Activated CD8-positive, alpha-beta T cell treated with anti-CD3 and anti-CD28 coated beads for 36 hours (primary cell): Measurements from ENCODE around the gene MAST4. TPM values are rescaled to one million over a fixed set of nuclear protein-coding genes. Genes with fewer than 3 reads are reported as not detected.
A peak's percentile ranks its signal among the peaks of the same experiment; 100 is the strongest.
"Not testable (repeated sequence)": the region's sequence is repeated elsewhere in the genome, so short reads cannot be mapped to it uniquely, and the experiment has no call there.

Experiments used
- ATAC-seq: fragments of 200-7000 bp; cut with Tn5 transposase; one replicate; pipeline ENCODE4 v1.10.0; 2021; ENCODE audit warnings: mild to moderate bottlenecking, moderate library complexity
- CTCF ChIA-PET: fragments of 350-600 bp; sonication (Branson Sonifier 250); formaldehyde crosslinking; loops from one replicate; lab custom pipeline; 2021; ENCODE audit warnings: antibody characterized with exemption; lab: Charles Lee
- POLR2A ChIA-PET: fragments of 350-600 bp; sonication (Branson Sonifier 250); formaldehyde crosslinking; loops from one replicate; lab custom pipeline; 2021; ENCODE audit warnings: antibody characterized with exemption; lab: Charles Lee
- DNase-seq: peaks from one replicate; pipeline ENCODE4 v3.0.0-alpha.2; 2020
- H3K27ac Mint-ChIP-seq: one replicate; pipeline ENCODE4 v1.8.0; 2021; ENCODE audit warnings: mild to moderate bottlenecking, mixed read lengths
- H3K27me3 Mint-ChIP-seq: one replicate; pipeline ENCODE4 v1.8.0; 2021; ENCODE audit warnings: mixed read lengths
- H3K36me3 Mint-ChIP-seq: one replicate; pipeline ENCODE4 v1.8.0; 2021; ENCODE audit warnings: low read depth, mixed read lengths
- H3K4me1 Mint-ChIP-seq: one replicate; pipeline ENCODE4 v1.8.0; 2021; ENCODE audit warnings: low read depth, mixed read lengths
- H3K4me3 Mint-ChIP-seq: one replicate; pipeline ENCODE4 v1.8.0; 2021; ENCODE audit warnings: mild to moderate bottlenecking, moderate library complexity, mixed read lengths
- H3K9me3 Mint-ChIP-seq: one replicate; pipeline ENCODE4 v1.8.0; 2021; ENCODE audit warnings: mixed read lengths
- intact Hi-C: fragments of 100-400 bp; cut with micrococcal nuclease; formaldehyde crosslinking; loops from one replicate; pipeline ENCODE4 v1.10.0; 2022
- total RNA-seq, 2 experiments: library from RNA; stranded (reverse); gene quantifications; one replicate each; pipeline ENCODE4 v1.2.3, GENCODE V29; 2021
- TF ChIP-seq, protein P1 (sequence below): fragments of 200-600 bp; IDR thresholded peaks from one replicate; pipeline ENCODE4 v1.8.0; 2022; ENCODE audit warnings: antibody characterized with exemption, mild to moderate bottlenecking

MAST4 gene
- total RNA-seq, 2 experiments from 2014 or later, result 7.6 to 10.0 TPM

DNA sequence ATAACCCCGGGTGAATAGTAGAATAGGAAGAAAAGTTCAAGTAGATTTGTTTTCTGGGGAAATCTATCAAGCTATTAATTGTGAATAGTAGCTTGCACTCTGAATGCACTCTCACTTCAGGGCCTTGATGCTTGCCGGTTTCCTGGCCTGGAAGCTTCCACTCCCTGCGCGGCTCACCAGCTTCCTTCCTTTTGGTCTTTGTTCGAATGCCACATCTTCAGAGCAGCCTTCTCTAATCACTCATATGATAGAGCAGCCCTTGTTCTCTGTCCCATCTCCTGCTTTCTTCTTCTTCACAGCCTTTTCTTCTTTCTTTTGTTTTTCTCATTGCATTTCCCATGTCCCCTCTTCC, 146.7 kb downstream of the MAST4 start:
- no peak overlapping the region for H3K4me3 Mint-ChIP-seq

GRCh38 chr5:66743344-66743743, 147.2 kb downstream of the MAST4 start:
- TF ChIP-seq, protein P1, sequence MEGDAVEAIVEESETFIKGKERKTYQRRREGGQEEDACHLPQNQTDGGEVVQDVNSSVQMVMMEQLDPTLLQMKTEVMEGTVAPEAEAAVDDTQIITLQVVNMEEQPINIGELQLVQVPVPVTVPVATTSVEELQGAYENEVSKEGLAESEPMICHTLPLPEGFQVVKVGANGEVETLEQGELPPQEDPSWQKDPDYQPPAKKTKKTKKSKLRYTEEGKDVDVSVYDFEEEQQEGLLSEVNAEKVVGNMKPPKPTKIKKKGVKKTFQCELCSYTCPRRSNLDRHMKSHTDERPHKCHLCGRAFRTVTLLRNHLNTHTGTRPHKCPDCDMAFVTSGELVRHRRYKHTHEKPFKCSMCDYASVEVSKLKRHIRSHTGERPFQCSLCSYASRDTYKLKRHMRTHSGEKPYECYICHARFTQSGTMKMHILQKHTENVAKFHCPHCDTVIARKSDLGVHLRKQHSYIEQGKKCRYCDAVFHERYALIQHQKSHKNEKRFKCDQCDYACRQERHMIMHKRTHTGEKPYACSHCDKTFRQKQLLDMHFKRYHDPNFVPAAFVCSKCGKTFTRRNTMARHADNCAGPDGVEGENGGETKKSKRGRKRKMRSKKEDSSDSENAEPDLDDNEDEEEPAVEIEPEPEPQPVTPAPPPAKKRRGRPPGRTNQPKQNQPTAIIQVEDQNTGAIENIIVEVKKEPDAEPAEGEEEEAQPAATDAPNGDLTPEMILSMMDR, result no peak
- Mint-ChIP-seq H3K9me3 (no peaks in the 10 kb centered on the region), H3K27ac (no peak overlapping the region), H3K27me3 (peaks cover 11% of the 10 kb centered on the region), H3K4me3 (no peak overlapping the region), H3K36me3 (no peaks in the 10 kb centered on the region), H3K4me1 (no peaks in the 10 kb centered on the region)
- DNase-seq (no peak), ATAC-seq (no peak)
- ChIA-PET CTCF (interaction anchor here (1.7 to 1.9 kb wide), 2 partner anchors 13 to 14 kb away, joined by 4 to 6 read pairs; no protein-coding TSS in a partner anchor), POLR2A (no interaction called here)
- intact Hi-C loops, result no loop called here

More for the DNA sequence above, 146.7 kb downstream of the MAST4 start:
- intact Hi-C loops, result no loop called here
- ChIA-PET POLR2A (no interaction called here), CTCF (interaction anchor here (1.4 to 1.9 kb wide), 4 partner anchors 11 to 436 kb away, joined by 4 to 6 read pairs (median 5); no protein-coding TSS in a partner anchor)
- ATAC-seq, result no peak
- Mint-ChIP-seq H3K9me3 (no peaks in the 10 kb centered on the region), H3K27me3 (peaks cover 11% of the 10 kb centered on the region), H3K27ac (no peak overlapping the region), H3K4me1 (no peaks in the 10 kb centered on the region), H3K36me3 (no peaks in the 10 kb centered on the region)
- TF ChIP-seq, protein P1, result no peak
- no peak for DNase-seq

DNA sequence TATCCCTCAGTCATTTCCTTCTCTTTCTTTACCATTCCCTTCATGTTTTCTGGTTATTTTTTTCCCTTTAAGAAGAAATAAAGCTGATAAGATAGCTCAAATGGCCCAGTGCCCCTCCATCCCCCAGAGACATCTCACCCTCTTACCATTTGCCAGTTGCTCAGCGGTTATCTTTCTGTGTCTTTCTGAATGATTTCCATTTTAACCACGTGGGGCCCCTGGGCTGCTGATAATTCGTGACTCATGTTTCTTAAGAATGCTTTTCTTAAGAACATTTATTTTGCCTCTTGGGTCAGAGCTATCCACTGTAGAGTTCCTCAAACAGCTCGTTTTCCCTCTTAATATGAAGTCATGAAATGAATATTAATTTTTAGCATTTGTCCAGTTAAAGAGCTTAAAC, 147.8 kb downstream of the MAST4 start:
- DNase-seq (peak; percentile 8), ATAC-seq (no peak)
- Mint-ChIP-seq H3K4me3 (no peak overlapping the region), H3K27me3 (peaks cover 12% of the 10 kb centered on the region), H3K4me1 (no peaks in the 10 kb centered on the region), H3K36me3 (no peaks in the 10 kb centered on the region), H3K9me3 (no peaks in the 10 kb centered on the region), H3K27ac (no peak overlapping the region)
- intact Hi-C loops, result no loop called here
- ChIA-PET POLR2A (no interaction called here), CTCF (interaction anchor here (1.1 to 1.7 kb wide), 4 partner anchors 13 to 437 kb away, joined by 3 to 6 read pairs (median 4); no protein-coding TSS in a partner anchor)
- TF ChIP-seq, protein P1, result no peak

DNA sequence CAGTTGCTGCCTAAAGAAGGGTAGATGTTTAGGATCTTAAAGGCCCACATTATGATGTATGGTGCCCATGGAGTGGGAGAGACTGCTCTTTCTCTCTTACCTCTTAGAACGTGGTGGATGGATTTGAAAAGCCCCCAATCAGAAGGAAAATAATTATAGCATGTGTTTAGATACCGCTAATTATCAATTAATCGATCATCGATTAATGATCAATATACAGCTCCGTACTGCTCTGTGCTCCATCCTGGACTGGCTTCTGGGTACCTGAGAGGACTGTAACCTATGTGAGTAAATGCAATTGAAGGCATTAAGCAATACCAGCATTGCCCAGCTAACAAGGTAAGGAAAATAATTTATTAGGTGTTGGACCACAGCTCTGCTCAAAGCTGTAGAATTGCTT, 149.1 kb downstream of the MAST4 start:
- no peaks in the 10 kb centered on the region for H3K36me3 Mint-ChIP-seq
- H3K4me1 Mint-ChIP-seq, result no peaks in the 10 kb centered on the region
- CTCF ChIA-PET, result interaction anchor here (1.1 to 1.5 kb wide), 3 partner anchors 14 to 438 kb away, joined by 3 to 4 read pairs (median 3); no protein-coding TSS in a partner anchor
- no peaks in the 10 kb centered on the region for H3K9me3 Mint-ChIP-seq
- no peak overlapping the region for H3K4me3 Mint-ChIP-seq
- ATAC-seq (no peak), DNase-seq (no peak)
- TF ChIP-seq, protein P1, result no peak
- no peak overlapping the region for H3K27ac Mint-ChIP-seq
- intact Hi-C loops, result no loop called here
- POLR2A ChIA-PET, result no interaction called here
- H3K27me3 Mint-ChIP-seq, result peaks cover 12% of the 10 kb centered on the region

- Mint-ChIP-seq H3K27ac (no peak overlapping the region), H3K36me3 (no peaks in the 10 kb centered on the region), H3K9me3 (no peaks in the 10 kb centered on the region), H3K4me1 (no peaks in the 10 kb centered on the region), H3K27me3 (peaks cover 12% of the 10 kb centered on the region), H3K4me3 (no peak overlapping the region)
- TF ChIP-seq, protein P1, result no peak
- ATAC-seq (no peak), DNase-seq (no peak)
- intact Hi-C loops, result no loop called here
- CTCF ChIA-PET, result no interaction called here
- POLR2A ChIA-PET, result no interaction called here
These were observed 151.4 kb downstream of the MAST4 start for GRCh38 chr5:66747607-66748006.

DNA sequence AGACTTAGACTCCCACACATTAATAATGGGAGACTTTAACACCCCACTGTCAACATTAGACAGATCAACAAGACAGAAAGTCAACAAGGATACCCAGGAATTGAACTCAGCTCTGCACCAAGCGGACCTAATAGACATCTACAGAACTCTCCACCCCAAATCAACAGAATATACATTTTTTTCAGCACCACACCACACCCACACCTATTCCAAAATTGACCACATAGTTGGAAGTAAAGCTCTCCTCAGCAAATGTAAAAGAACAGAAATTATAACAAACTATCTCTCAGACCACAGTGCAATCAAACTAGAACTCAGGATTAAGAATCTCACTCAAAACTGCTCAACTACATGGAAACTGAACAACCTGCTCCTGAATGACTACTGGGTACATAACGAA, 156.5 kb downstream of the MAST4 start:
- DNase-seq, ATAC-seq, POLR2A ChIA-PET, H3K9me3 Mint-ChIP-seq, CTCF ChIA-PET, intact Hi-C loops, H3K4me1 Mint-ChIP-seq, H3K27ac Mint-ChIP-seq, H3K27me3 Mint-ChIP-seq, H3K36me3 Mint-ChIP-seq, H3K4me3 Mint-ChIP-seq: not testable (repeated sequence)
